ENCODE results near the gene PER1.

Gene PER1, protein sequence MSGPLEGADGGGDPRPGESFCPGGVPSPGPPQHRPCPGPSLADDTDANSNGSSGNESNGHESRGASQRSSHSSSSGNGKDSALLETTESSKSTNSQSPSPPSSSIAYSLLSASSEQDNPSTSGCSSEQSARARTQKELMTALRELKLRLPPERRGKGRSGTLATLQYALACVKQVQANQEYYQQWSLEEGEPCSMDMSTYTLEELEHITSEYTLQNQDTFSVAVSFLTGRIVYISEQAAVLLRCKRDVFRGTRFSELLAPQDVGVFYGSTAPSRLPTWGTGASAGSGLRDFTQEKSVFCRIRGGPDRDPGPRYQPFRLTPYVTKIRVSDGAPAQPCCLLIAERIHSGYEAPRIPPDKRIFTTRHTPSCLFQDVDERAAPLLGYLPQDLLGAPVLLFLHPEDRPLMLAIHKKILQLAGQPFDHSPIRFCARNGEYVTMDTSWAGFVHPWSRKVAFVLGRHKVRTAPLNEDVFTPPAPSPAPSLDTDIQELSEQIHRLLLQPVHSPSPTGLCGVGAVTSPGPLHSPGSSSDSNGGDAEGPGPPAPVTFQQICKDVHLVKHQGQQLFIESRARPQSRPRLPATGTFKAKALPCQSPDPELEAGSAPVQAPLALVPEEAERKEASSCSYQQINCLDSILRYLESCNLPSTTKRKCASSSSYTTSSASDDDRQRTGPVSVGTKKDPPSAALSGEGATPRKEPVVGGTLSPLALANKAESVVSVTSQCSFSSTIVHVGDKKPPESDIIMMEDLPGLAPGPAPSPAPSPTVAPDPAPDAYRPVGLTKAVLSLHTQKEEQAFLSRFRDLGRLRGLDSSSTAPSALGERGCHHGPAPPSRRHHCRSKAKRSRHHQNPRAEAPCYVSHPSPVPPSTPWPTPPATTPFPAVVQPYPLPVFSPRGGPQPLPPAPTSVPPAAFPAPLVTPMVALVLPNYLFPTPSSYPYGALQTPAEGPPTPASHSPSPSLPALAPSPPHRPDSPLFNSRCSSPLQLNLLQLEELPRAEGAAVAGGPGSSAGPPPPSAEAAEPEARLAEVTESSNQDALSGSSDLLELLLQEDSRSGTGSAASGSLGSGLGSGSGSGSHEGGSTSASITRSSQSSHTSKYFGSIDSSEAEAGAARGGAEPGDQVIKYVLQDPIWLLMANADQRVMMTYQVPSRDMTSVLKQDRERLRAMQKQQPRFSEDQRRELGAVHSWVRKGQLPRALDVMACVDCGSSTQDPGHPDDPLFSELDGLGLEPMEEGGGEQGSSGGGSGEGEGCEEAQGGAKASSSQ (N-terminal part only)

DNA sequence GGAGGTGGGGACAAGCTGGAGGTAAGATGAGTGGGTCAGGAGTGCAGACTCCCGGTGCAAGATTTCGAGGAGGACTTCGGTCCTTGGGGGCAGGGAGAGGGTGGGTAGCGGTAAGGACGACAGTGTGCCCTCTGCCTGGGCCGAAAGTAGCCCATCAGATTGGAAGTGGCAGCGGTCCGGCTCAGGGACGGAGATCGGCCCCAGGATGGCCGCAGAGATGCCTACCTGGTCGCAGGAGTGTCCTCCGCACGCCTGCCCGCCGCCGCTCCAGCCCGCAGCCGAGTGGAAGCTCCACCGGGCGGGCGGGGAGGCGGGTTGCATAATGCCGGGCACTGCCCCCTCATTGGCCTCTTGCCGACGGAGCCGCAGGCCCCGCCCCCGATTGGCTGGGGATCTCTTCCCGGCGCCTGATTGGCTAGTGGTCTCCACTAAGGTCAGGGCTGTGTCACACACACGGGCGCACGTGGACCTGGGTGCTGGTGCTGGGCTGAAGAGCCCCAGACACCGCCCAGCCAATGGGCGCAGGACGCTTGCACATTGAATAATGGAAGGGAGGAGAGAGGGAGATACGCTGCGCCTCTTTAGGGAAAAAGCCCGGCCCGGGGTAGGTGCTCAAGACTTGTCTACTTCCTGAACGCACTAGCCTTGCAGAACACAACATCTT lies at the start of gene PER1:
TSS of gene PER1 (minus strand) at position 293 of the 664 bp plus-strand sequence. CDS start 1,698 bp downstream, outside the sequence.
- in situ Hi-C loops (cut with MboI; ENCODE audit: low sequenced_read_pairs): no loop called here

DNA sequence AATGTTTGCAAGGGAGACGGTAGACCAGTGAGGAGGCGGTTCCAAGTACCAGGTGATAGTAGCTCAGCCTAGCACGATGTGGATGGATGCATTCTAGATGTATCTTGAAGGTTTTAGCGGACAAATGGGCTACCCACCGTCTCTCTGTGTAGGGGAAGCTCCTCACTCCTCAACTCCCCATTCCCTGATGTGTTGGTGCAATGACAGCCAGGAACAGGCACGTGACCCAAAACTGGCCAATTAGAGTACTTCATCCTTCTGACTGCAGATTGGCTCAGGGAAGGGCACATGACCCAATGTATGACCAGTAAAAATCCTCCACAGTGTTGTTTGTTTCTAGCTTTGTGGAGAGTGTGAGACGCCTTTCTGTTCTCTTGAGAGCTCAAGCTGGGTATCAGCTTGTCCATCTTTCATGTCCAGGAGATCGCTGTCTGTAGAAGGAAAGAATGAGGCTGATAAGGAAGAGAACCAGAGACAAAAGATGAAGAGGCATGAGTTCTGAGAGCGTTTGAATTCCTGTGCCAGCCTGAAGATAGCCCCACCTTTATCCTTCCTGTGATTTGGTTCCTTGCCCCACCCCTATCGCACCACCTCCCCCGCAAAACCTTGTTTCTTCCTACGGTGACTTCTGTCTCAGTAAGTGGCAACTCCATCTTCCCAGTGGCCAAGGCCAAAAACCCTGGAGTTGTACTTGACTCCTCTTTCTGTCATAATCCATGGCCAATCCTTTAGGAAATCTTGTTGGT lies 40.0 kb upstream of the PER1 start:
- in situ Hi-C loops (cut with MboI; ENCODE audit: low sequenced_read_pairs): no loop called here

DNA sequence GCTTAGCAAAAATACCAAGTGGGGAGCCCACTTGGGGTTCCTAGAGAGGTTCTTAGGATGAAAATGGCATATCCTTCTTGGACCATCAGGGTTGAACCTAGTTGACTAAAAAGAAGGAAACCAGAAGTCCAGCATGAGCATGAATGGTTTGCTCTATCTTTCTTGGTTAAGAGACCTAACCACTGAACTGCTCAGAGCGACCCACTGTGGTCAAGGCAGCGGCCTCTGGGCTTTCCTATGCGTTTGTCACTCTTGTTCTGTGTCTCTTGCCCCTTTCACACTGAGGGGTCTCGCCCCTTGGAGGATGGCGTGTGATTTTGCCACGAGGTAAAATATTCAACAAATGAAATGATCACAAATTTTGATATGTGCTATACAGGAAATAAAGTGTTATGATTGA lies 38.3 kb upstream of the PER1 start:
- in situ Hi-C loops (cut with MboI; ENCODE audit: low sequenced_read_pairs): no loop called here

DNA sequence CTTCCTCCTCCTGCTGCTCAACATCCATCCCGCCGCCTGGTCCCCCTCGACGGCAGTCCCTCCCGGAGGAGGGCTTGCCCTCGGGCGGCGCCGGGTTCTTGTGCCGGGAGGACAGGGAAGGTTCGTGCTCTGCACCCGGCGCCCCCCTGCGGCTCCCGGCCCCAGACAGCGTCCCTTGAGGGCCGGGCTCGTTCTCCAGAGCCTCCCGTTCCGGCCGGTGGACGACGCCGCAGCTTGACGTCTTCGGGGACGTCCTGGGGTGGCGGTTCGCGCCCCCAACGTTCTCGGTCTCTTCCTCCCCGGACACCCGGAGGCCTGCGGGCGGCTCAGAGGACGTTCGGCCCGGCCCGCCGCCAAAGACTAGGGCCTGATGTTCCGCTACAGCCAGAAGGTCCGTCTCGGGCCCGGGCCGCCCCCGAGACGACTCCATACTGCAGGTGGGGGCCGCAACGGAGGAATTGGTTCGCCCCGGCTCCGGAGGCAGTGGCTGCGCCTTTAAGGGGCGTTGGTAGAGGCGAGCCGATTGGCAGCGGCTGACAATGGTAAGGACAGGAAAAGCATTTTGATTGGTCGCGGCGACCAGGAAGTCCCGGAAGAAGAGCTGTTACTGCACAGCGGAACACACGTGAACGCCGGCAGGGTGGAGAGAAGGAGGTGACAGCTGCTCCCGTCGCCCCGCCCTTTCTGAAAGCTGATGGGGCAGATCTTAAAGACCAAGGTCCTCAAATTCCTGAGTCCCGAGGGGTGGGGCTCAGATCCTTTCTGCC lies 37.7 kb upstream of the PER1 start, which contains the start of gene BORCS6:
TSS of gene BORCS6 (minus strand) at position 470 of the 767 bp plus-strand sequence. CDS start at position 430, 40 bp downstream.
- in situ Hi-C loops (cut with MboI; ENCODE audit: low sequenced_read_pairs): no loop called here

DNA sequence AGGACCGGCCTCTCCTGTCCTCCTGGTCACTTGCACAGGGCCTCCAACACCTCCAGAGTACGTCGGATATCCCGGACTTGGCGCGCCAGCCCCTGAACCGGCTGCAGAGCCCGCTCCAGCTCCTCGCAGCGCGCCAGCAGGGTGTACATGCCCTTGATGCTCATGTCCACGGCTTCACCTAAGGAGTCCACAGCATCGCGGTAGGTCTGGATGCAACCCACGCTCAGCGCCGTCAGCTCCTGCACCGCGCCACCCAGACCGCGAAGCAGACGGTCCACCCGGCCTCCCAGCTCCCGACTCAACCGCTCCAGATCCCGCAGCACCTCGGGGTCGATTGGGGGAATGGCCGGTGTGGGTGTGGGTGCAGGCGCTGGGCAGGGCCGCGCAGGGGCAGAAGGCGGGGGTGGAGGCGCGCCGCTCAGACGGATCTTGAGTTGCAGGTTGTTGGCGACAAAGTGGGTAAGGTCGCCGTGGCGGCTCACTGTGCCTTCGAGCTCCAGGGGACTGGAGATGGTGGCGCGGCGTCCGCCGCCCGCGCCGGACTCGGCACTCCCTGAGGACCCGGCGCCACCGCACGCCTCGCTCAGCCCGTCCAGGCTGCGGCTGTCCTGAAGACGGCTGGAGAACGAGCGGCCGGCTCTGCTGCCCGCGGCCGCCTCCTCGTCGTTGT lies 37.0 kb upstream of the PER1 start:
- in situ Hi-C loops (cut with MboI; ENCODE audit: low sequenced_read_pairs): no loop called here

DNA sequence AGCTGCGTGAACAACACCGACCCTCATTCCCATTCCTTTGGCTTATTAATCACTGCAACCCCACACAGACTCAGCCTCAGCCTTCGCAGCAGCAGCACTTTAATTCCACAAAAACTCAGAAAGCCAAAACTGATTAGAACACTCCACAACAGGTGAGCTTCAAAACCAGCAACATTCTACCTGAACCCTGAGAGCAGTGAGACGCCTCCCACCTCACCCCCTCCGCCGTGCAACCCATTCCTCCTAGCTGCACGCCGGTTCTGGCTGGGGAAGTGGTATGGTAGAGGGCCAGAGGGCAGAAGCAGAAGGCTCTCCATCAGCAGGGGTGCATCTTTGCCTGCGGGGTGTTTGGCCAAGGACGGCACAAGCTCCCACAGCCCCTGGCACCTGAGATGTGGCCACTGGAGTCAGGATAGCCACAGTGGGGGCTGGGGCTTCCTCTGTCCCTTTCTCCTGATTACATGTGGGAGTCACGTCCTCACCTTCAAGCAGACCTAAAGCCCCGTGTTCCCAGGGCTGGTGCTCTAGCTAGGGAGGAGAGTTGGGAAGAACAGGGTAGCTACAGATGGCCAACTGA lies 36.1 kb upstream of the PER1 start:
- in situ Hi-C loops (cut with MboI; ENCODE audit: low sequenced_read_pairs): no loop called here

DNA sequence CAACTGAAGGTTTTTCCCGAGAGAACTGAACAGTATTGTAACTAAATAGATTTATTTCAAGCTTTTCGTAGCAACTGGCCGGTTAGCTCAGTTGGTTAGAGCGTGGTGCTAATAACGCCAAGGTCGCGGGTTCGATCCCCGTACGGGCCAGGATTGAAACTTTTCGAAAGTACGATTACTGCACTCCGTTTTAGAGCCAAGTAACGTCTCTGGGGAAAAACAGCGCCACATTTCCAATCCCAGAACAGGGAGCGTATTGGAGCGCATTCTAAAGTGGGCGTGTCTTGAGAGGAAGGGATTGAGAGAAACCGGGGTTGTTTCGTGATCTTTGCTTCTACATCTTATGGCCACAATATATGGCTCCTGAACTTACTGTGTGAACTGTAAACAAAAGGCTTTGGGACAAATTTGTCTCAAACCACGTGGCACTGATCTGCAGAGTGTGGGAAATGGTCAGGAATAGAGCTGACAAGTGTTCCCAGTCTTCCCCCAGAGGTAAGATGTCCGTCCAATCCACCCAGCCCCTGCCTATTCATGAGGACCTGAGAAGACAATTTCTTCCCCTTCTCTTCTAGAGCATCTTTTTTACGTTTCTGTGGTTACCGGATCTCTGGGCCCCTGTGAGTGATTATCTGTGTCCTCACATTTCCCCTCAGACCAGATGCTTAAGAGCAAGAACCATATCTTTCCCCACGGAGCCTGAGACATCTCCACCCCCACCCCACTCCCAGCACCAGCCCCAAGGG lies 35.5 kb upstream of the PER1 start:
- in situ Hi-C loops (cut with MboI; ENCODE audit: low sequenced_read_pairs): no loop called here

DNA sequence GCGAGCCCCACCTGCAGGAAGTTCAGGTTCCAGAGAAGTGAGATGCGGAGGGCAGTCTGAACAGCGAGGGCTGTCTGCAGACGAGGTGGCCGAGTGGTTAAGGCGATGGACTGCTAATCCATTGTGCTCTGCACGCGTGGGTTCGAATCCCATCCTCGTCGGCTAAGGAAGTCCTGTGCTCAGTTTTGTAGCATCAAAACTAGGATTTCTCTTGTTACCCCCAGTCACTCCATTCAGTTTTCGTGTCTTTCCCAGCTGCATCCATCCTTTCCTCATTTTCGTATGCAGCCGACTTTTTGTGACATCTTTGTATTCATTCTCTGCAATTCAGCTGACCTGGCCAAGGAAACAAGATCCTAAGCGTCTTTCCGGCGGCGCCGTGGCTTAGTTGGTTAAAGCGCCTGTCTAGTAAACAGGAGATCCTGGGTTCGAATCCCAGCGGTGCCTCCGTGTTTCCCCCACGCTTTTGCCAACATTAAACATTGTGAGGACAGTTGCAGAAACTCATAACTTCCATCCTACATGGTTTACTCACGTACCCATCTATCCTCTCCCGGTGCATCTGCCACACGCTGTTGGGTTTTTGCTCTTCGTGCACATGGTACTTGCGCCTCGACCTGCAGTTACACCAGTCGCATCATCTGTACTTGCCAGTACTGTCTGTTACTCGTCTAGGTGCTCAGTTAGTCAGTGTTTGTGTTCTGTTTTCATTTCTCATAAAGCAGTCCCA lies 34.7 kb upstream of the PER1 start:
- in situ Hi-C loops (cut with MboI; ENCODE audit: low sequenced_read_pairs): no loop called here

DNA sequence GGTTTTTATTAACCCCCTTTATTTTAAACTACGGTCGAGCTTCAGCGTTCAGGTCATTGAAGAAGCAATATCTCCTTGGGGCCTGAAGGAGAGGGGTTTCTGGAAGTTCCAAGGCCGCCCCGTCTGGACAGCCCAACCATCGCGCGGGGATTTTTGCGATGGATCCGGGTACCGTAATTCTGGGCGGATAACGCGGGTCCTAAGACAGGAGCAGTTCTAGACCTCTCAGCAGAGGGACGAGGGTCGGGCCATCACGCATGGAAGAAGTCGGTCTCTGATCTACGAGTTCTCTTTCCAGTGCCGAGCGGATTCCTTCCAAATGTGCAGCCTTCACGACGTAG lies 34.2 kb upstream of the PER1 start:
- in situ Hi-C loops (cut with MboI; ENCODE audit: low sequenced_read_pairs): no loop called here

DNA sequence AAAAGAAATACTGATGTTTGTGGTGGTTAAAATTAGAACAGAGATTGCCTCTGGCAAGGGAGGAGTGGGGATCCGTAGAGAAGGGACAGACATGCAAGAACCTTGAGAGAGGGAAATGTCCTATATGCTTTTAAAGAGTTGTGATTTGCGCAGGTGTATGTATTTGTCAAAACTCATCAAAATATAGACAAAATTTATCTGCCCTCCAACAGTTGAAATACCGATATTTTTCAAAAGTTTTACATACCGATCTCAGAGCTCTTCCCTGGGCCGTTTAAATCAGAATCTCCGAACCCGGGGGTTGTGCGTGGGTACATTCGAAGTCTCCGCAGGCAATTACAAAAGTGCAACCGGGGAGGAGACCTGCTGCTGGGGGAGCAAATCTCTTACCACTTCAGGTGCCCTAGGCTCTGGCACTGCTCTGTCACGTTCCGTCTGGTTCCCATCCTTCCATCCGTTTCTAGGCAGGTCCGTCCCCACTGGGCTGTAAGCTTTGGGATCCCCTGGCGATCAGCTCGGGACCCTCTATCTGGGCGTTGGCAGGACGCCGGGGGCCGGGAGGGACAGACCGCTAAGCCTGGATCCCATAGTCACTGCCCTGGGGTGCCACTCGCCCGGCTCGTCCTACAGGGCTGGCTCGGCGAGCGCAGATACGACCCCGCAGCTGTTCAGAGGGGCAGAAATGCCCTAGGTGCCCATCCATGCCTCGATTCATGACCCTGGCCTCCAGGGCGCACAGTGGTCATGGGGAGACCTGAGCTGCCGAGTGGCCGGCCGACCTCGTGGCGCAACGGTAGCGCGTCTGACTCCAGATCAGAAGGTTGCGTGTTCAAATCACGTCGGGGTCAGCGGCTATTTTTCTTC lies 33.6 kb upstream of the PER1 start:
- in situ Hi-C loops (cut with MboI; ENCODE audit: low sequenced_read_pairs): no loop called here

DNA sequence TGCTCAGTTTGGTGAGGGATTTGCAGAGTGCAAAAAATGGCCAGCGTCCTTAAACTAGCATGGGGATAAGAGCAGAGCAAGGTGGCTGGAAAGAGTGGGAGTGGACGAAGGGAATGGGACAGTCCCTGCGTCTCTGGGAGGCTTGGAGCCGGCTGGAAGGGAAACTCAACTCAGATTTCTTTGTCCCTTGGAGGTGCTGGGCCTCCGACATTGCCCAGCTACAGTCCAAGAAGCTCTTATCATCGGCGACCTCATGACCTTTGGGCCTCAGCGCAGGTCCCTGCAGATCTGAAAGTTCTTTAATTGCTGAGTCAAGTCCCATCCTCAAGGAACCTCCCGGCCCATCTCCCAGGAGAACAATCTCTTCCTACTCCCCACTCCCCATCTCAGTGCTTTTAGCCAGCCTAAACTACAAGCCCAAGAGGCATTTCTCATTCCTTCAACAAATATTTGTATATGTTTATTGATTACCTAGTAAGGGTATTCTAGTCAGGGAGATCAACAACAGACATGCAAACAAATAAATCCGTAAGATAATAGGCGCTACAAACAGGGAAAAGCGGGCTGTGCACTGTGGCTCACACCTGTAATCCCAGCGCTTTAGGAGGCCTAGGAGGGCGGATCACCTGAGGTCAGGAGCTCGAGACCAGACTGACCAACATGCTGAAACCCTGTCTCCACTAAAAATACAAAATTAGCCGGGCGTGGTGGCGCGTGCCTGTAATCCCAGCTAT lies 25.0 kb upstream of the PER1 start:
- in situ Hi-C loops (cut with MboI; ENCODE audit: low sequenced_read_pairs): no loop called here

DNA sequence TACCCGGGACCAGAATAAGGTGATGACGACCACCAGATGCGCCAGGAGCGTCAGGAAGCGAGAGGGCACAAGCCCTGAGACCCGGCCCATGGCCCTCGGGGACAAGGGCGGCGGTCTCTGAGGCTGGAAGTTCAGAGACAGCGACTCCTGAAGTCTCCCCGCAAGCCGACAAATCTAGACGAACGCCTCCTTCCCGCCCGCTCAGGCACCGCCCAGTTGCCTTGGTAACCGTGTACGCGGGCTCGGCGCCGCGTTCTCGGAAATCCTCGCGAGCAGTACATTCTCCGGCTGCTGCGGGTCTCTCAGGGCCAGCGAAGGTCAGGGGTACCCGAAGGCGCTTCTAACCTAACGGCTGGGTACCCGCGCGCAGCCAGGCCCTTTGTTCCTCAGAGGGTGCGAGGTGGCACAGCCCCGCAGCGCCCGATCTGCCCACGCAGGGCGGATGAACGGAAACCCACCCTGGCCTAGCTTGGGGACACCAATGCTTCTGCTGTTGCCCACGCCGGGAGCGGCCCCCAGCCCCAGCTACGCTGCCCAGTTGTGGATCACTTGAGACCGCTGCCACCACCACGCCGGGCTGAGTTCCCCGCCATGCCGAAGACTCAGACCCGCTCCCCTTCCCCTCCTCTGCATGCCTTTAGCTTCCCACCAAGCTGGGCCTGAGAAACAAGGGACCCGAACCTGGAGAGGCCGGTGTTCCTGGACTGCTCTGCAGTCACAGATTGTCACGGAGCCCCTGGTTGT lies 24.2 kb upstream of the PER1 start, which contains the start of gene TMEM107:
TSS of gene TMEM107 (minus strand) at position 184 of the 744 bp plus-strand sequence. CDS start at position 90, 94 bp downstream.
- in situ Hi-C loops (cut with MboI; ENCODE audit: low sequenced_read_pairs): no loop called here

DNA sequence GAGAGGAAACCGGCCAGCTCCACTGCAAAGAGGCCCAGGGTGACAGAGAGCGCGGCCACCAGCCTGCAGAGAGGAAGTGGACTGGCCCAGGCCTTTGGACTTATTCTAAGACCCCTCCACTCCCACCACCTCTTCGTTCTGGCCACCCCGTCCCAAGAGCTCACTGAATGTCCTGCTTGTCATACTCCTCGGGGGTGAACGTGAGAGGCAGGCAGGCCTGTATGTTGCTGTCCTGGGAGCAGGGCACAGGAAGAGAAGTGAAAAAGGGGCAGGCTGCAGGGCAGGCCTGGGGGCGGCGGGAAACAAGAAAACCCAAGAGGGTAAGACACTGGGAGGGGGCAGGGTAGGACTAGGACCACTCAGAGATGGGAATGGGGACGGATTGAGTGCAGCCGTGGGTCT lies 23.6 kb upstream of the PER1 start:
- in situ Hi-C loops (cut with MboI; ENCODE audit: low sequenced_read_pairs): no loop called here

DNA sequence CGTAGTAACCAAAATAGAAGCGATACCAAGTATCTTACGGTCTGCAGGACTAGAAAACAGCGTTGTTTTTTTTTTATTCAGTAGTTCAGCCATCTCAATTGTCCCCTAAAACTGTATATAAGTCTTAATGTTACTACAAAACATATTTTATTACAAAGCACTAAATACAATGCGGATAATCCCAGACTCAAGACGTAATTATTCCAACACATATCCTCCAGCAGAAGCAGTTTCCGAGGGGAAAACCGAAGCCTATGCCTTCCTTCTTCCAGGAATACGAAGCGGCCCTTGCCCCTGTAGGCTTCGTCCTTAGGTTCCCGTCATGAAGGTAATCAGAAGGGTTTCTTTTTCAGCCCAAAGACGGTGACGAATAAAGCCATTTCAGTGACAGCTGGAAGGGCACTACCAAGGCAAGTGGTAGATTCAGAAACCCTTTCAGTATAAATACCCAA lies 21.7 kb upstream of the PER1 start:
- in situ Hi-C loops (cut with MboI; ENCODE audit: low sequenced_read_pairs): no loop called here

All from hTERT RPE-1 (cell line).